ENCODE results near the gene SEC61B. TPM values are rescaled to one million over a fixed set of nuclear protein-coding genes. Genes with fewer than 3 reads are reported as not detected.

The SEC61B gene
- total RNA-seq, 1 experiment from 2014 or later, result 125 TPM

DNA sequence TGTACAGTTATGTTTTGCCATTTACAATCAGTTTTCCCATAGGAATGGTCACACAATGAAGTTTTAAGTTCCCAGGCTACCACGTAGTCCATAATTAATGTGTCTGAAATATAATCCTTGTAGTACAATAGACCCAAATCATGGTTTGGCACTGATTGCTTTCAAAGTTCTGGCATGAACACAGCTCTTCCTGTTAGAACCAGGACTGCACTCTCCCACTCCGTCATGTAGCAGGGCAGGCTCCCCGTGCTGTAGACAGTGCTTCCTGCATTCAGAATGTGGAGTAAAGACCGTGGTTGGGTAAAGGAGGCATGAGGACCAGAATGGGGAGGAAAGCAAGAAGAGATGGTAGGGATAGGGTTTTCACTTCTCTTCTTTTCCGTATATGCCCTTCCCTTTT lies 4.0 kb downstream of the SEC61B start:
- Histone ChIP-seq H3K9me2 (ENCODE audit: insufficient read depth) (no peaks in the 10 kb centered on the region), H4K20me1 (ENCODE audit: insufficient read depth) (no peaks in the 10 kb centered on the region), H3K9me3 (ENCODE audit: control insufficient read depth in 1 of 2, insufficient read depth in 1 of 2, low read depth in 1 of 2, low read length in 2 of 2) (no peaks in the 10 kb centered on the region), H3K4me1 (ENCODE audit: control insufficient read depth in 1 of 2, insufficient read depth in 2 of 2, low read length in 2 of 2) (peaks cover 0 to 8% of the 10 kb centered on the region in 2 experiments; a peak in 1 of 4 replicates), H3K79me2 (ENCODE audit: insufficient read depth, low read length) (peaks cover 70% of the 10 kb centered on the region), H3K36me3 (ENCODE audit: control insufficient read depth in 1 of 2, insufficient read depth in 2 of 2, low read length in 2 of 2) (peaks cover 20 to 28% of the 10 kb centered on the region in 2 experiments; a peak in 3 of 4 replicates), H3K27me3 (ENCODE audit: insufficient read depth, low read length) (no peaks in the 10 kb centered on the region), H3K27ac (ENCODE audit: low read depth, low read length) (no peak overlapping the region), H3K9ac (ENCODE audit: low read length) (no peak overlapping the region), H3K4me2 (ENCODE audit: low read length) (no peak overlapping the region), H2AFZ (ENCODE audit: low read depth, low read length, poor library complexity, severe bottlenecking) (no peak overlapping the region), H3K4me3 (replicated peaks in 1 of 2; ENCODE audit: low read depth in 1 of 2, low read length in 2 of 2) (no peak overlapping the region)
- no TSS peak for BruUV-seq (replicated peaks)
- no peak for TF ChIP-seq POLR2A (IDR thresholded peaks at IDR 0.05; ENCODE audit: borderline replicate concordance, extremely low read depth, insufficient read depth, insufficient read length)
- TF ChIP-seq, protein P1, sequence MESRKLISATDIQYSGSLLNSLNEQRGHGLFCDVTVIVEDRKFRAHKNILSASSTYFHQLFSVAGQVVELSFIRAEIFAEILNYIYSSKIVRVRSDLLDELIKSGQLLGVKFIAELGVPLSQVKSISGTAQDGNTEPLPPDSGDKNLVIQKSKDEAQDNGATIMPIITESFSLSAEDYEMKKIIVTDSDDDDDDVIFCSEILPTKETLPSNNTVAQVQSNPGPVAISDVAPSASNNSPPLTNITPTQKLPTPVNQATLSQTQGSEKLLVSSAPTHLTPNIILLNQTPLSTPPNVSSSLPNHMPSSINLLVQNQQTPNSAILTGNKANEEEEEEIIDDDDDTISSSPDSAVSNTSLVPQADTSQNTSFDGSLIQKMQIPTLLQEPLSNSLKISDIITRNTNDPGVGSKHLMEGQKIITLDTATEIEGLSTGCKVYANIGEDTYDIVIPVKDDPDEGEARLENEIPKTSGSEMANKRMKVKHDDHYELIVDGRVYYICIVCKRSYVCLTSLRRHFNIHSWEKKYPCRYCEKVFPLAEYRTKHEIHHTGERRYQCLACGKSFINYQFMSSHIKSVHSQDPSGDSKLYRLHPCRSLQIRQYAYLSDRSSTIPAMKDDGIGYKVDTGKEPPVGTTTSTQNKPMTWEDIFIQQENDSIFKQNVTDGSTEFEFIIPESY (IDR thresholded peaks at IDR 0.05; ENCODE audit: extremely low read depth, insufficient replicate concordance, low read length), result no peak
- no peak for TF ChIP-seq SRF (IDR thresholded peaks at IDR 0.05; ENCODE audit: low read depth)
- TF ChIP-seq, protein P2, sequence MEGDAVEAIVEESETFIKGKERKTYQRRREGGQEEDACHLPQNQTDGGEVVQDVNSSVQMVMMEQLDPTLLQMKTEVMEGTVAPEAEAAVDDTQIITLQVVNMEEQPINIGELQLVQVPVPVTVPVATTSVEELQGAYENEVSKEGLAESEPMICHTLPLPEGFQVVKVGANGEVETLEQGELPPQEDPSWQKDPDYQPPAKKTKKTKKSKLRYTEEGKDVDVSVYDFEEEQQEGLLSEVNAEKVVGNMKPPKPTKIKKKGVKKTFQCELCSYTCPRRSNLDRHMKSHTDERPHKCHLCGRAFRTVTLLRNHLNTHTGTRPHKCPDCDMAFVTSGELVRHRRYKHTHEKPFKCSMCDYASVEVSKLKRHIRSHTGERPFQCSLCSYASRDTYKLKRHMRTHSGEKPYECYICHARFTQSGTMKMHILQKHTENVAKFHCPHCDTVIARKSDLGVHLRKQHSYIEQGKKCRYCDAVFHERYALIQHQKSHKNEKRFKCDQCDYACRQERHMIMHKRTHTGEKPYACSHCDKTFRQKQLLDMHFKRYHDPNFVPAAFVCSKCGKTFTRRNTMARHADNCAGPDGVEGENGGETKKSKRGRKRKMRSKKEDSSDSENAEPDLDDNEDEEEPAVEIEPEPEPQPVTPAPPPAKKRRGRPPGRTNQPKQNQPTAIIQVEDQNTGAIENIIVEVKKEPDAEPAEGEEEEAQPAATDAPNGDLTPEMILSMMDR (IDR thresholded peaks at IDR 0.05 in 2 of 3, conservative IDR thresholded peaks at IDR 0.05 in 1 of 3; ENCODE audit: borderline replicate concordance in 1 of 3, insufficient read depth in 1 of 3, low read depth in 2 of 3, low read length in 2 of 3), result no peak
- TF ChIP-seq, protein P3, sequence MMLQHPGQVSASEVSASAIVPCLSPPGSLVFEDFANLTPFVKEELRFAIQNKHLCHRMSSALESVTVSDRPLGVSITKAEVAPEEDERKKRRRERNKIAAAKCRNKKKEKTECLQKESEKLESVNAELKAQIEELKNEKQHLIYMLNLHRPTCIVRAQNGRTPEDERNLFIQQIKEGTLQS (IDR thresholded peaks at IDR 0.05), result no peak
- TF ChIP-seq SIN3A (IDR thresholded peaks at IDR 0.05; ENCODE audit: low read depth), result no peak
- intact Hi-C loops (cut with micrococcal nuclease), result no loop called here
- ATAC-seq (no peak), DNase-seq (ENCODE audit: low read depth, low spot score) (no peak)
- ChIA-PET POLR2A (no interaction called here), CTCF (no interaction called here), RAD21 (ENCODE audit: low non-redundant PET in 1 of 2, low total read pairs in 2 of 2, uncharacterized antibody in 2 of 2, unreplicated experiment in 2 of 2) (no interaction called here)
